BJ (cell line): Measurements from ENCODE around the gene NCOA7. TPM values are rescaled to one million over a fixed set of nuclear protein-coding genes. Genes with fewer than 3 reads are reported as not detected.

Experiments used
- CTCF ChIA-PET: fragments of 350-600 bp; formaldehyde crosslinking; extraction: SDS; loops from one replicate; lab custom pipeline; 2021; ENCODE audit warnings: antibody characterized with exemption, inconsistent platforms; lab: Yijun Ruan, JAX
- POLR2A ChIA-PET: fragments of 300-600 bp; sonication (Branson Sonifier 250); formaldehyde crosslinking; extraction: SDS; loops from one replicate; lab custom pipeline; 2021; ENCODE audit warnings: antibody characterized with exemption; lab: Charles Lee
- DNase-seq: peaks from one replicate; pipeline ENCODE4 v3.0.0-alpha.2; 2011; ENCODE audit warnings: low read depth
- H3K27me3 ChIP-seq: 2 replicates; pipeline ENCODE4 v1.6.0; 2011; ENCODE audit warnings: low read length; ENCODE audit not compliant: control insufficient read depth, insufficient read depth
- H3K36me3 ChIP-seq: 2 replicates; pipeline ENCODE4 v1.5.1; 2011; ENCODE audit warnings: low read length; ENCODE audit not compliant: control insufficient read depth, insufficient read depth
- H3K4me3 ChIP-seq: 2 replicates; pipeline ENCODE4 v1.5.1; 2011; ENCODE audit warnings: low read depth, mild to moderate bottlenecking, control low read depth, low read length
- polyA plus RNA-seq: library from polyadenylated mRNA; depleted of rRNA; stranded (reverse); fragments of >200 nt; gene quantifications from 2 replicates; pipeline ENCODE4 v1.2.3, GENCODE V29; 2011
- TF ChIP-seq, protein P1 (sequence below): IDR thresholded peaks from 2 replicates; pipeline ENCODE4 v1.5.1; 2011; ENCODE audit warnings: low read depth, mild to moderate bottlenecking, control low read depth, inconsistent platforms, low read length, moderate library complexity; ENCODE audit not compliant: insufficient read depth

Gene NCOA7
- polyA plus RNA-seq, 1 experiment = 27.2 TPM

DNA sequence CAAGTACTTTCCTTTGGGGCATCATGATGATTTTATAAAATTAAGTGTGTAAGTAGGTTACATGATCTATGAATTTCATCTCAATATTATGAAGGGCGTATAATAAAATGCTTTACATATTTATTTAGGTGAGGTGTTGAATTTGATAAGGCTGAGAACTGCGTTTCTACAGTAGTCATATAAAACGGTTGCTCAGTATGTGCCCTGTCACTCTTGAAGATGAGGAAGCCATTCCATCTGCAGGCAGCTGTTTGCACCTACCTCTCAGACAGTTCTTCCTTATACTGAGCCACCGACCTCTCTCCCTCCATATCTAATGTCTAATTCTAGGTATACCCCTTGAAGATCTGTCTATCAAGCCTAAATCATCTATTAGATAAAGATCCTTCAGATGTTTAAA is 16.1 kb downstream of the NCOA7 start:
- Histone ChIP-seq H3K36me3 (no peaks in the 10 kb centered on the region; the same call in 1 of the 2 replicates), H3K4me3 (no peak overlapping the region), H3K27me3 (no peaks in the 10 kb centered on the region)
- ChIA-PET POLR2A (interaction anchor here (0.5 kb wide), 1 partner anchor 17 kb away, joined by 4 read pairs; no protein-coding TSS in a partner anchor), CTCF (interaction anchor here (1.2 to 1.4 kb wide), 2 partner anchors 9 to 16 kb away, joined by 4 read pairs; partner anchors contain the start of gene NCOA7)
- TF ChIP-seq, protein P1, sequence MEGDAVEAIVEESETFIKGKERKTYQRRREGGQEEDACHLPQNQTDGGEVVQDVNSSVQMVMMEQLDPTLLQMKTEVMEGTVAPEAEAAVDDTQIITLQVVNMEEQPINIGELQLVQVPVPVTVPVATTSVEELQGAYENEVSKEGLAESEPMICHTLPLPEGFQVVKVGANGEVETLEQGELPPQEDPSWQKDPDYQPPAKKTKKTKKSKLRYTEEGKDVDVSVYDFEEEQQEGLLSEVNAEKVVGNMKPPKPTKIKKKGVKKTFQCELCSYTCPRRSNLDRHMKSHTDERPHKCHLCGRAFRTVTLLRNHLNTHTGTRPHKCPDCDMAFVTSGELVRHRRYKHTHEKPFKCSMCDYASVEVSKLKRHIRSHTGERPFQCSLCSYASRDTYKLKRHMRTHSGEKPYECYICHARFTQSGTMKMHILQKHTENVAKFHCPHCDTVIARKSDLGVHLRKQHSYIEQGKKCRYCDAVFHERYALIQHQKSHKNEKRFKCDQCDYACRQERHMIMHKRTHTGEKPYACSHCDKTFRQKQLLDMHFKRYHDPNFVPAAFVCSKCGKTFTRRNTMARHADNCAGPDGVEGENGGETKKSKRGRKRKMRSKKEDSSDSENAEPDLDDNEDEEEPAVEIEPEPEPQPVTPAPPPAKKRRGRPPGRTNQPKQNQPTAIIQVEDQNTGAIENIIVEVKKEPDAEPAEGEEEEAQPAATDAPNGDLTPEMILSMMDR = no peak
- no peak for DNase-seq

DNA sequence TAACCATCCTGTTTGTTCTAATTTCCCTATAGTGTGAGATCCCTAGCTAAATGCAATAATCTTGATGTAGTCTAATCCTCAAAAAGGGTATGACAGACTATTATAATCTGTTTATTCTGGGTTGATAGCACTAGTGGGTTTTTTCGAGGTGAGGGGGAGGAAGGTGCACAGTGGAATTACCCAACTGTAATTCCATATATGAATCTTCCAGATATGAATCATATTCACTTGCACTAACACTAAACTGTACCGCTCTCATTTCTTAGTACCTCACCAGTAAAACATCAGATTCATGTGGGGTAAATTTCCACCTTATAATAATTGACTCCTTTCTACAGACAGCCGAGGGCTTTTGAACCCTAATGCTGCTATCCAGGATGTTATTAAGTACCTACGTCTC is 16.5 kb downstream of the NCOA7 start:
- no peak for DNase-seq
- ChIA-PET CTCF (interaction anchor here (1.2 to 1.4 kb wide), 2 partner anchors 10 to 16 kb away, joined by 4 read pairs; partner anchors contain the start of gene NCOA7), POLR2A (no interaction called here)
- TF ChIP-seq, protein P1 = no peak
- Histone ChIP-seq H3K36me3 (no peaks in the 10 kb centered on the region; the same call in 1 of the 2 replicates), H3K4me3 (no peak overlapping the region), H3K27me3 (no peaks in the 10 kb centered on the region)

DNA sequence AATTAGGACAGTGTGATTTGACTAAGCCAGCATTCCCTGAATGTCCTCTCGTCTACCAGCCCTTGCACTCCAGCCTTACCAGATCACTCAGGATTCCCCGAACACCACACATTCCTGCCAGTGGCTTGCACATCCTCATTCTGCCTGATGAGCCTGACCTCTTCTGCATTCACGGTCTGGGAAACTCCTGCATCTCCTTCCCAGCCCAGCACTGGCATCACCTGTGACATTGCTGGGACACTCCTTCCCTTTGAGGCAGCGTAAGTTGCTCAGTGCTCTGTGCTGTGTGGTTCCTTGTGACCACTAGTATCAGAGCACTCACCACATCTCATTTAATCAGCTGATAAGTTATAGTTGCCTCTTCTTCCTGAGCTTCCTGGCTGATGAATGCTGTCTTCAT is 17.3 kb downstream of the NCOA7 start:
- no peaks in the 10 kb centered on the region; the same call in 1 of the 2 replicates for H3K36me3 ChIP-seq
- no peaks in the 10 kb centered on the region for H3K27me3 ChIP-seq
- TF ChIP-seq, protein P1 = no peak
- ChIA-PET CTCF (interaction anchor here (1.2 kb wide), 1 partner anchor 11 kb away, joined by 4 read pairs; no protein-coding TSS in a partner anchor), POLR2A (no interaction called here)
- no peak overlapping the region for H3K4me3 ChIP-seq
- no peak for DNase-seq

DNA sequence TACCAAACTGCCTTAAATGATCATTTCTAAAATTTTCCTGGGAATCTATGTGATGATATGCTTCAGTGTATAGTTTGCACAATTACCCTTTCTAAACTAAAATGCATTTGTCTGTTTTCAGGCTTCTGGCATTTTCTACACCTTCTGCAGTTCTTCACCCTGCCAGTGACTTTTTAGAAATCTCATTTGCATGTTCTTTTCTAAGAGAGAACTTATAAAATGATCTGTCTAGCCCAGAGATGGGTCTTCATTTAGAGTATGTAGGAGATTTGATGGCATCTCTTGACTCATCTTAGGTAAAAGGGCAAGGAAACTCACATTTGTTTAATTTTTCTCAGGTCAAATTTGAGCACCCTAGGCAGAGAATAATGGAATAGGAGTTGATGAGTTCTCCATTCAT is 17.8 kb downstream of the NCOA7 start:
- Histone ChIP-seq H3K36me3 (no peaks in the 10 kb centered on the region; the same call in 1 of the 2 replicates), H3K27me3 (no peaks in the 10 kb centered on the region), H3K4me3 (no peak overlapping the region)
- TF ChIP-seq, protein P1 = no peak
- no peak for DNase-seq
- ChIA-PET POLR2A (no interaction called here), CTCF (no interaction called here)

DNA sequence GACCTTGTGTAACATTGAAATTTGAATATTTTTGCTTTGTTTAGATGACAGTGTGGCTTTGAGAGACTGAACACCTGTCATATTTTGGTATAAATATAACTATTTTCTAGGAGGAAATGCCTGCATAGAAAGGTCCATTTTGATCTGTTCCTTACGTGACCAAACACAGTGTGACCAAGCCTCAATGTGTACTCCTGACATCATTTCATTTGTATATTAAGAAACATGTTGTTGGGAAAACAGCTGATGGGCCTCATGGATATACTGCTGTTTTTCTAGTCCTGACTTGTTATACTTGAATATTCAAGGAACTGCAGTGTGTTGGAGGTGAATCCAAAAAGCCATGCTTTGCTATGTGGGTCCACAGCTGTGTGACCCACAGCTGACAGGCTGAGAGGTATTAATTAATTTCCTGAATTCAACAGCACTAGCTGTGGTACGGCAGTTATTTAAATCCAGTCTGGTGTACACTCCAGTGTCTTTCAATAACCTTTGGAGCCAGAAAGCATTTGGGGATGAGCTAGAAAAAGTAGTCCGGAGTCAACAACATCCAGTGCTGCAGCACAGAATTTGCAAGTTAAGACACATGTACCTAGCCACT is 18.9 kb downstream of the NCOA7 start:
- H3K36me3 ChIP-seq = no peaks in the 10 kb centered on the region; the same call in 1 of the 2 replicates
- TF ChIP-seq, protein P1 = no peak
- no peak overlapping the region for H3K4me3 ChIP-seq
- no peaks in the 10 kb centered on the region for H3K27me3 ChIP-seq
- DNase-seq = no peak
- ChIA-PET POLR2A (no interaction called here), CTCF (interaction anchor here (1.3 to 2.4 kb wide), 2 partner anchors 18 to 146 kb away, joined by 3 to 6 read pairs; no protein-coding TSS in a partner anchor)
